GM12878 (cell line): ENCODE data around the gene SCN10A. TPM values are rescaled to one million over a fixed set of nuclear protein-coding genes. Genes with fewer than 3 reads are reported as not detected.
A peak's percentile ranks its signal among the peaks of the same experiment; 100 is the strongest.

ENCODE experiments used
- ATAC-seq: fragments of 200-7000 bp; cut with Tn5 transposase; 3 replicates; pipeline ENCODE4 v1.9.1; 2020; ENCODE audit warnings: mild to moderate bottlenecking, moderate library complexity
- BruUV-seq: library from RNA; stranded (reverse); fragments of 400-500 nt; replicated peaks from 2 replicates; lab custom pipeline; 2021; lab: Mats Ljungman, UMichigan
- CTCF ChIA-PET: fragments of 300-600 bp; sonication (Branson Sonifier 250); formaldehyde crosslinking; extraction: SDS; loops from one replicate; lab custom pipeline; 2021; ENCODE audit warnings: inconsistent platforms; lab: Yijun Ruan, JAX
- POLR2A ChIA-PET: fragments of 350-600 bp; formaldehyde crosslinking; extraction: SDS; loops from one replicate; lab custom pipeline; 2021; ENCODE audit warnings: inconsistent platforms; lab: Charles Lee
- RAD21 ChIA-PET: fragments of 300-600 bp; sonication (Branson Sonifier 250); formaldehyde crosslinking; loops from one replicate; lab custom pipeline; 2023; ENCODE audit warnings: antibody characterized with exemption; ENCODE audit not compliant: unreplicated experiment; lab: Charles Lee
- SMC1A ChIA-PET: fragments of 300-600 bp; sonication (Branson Sonifier 250); formaldehyde crosslinking; loops from one replicate; lab custom pipeline; 2023; ENCODE audit not compliant: unreplicated experiment, uncharacterized antibody; lab: Charles Lee
- DNase-seq: peaks from one replicate; pipeline ENCODE4 v3.0.0-alpha.2; 2011; ENCODE audit warnings: low read depth, low spot score
- FAIRE-seq: peaks from 3 replicates; lab custom pipeline; 2011; peaks lifted over from hg19 to GRCh38; lab: Jason Lieb, UNC
- H2AFZ ChIP-seq: 2 replicates; pipeline ENCODE4 v1.6.0; 2011; ENCODE audit warnings: low read depth, low read length, control low read depth; ENCODE audit not compliant: control insufficient read depth
- H3K27ac ChIP-seq: 2 replicates; pipeline ENCODE4 v1.5.1; 2011; ENCODE audit warnings: control low read depth; ENCODE audit not compliant: control insufficient read depth, insufficient read depth
- H3K27me3 ChIP-seq, 2 experiments: replicated peaks in 1 of 2; 2 replicates each; pipeline versions ENCODE4 v1.6.0 to v1.6.1; 2011; ENCODE audit warnings: low read length in 1 of 2; ENCODE audit not compliant: control insufficient read depth in 2 of 2, insufficient read depth in 2 of 2
- H3K36me3 ChIP-seq, 2 experiments: 2 replicates each; pipeline ENCODE4 v1.5.1; 2011; ENCODE audit warnings: low read length in 1 of 2; ENCODE audit not compliant: control insufficient read depth in 2 of 2, insufficient read depth in 2 of 2
- H3K4me1 ChIP-seq: 2 replicates; pipeline ENCODE4 v1.6.1; 2011; ENCODE audit warnings: mild to moderate bottlenecking, low read length, moderate library complexity, mixed read lengths; ENCODE audit not compliant: control insufficient read depth, insufficient read depth
- H3K4me2 ChIP-seq: 2 replicates; pipeline ENCODE4 v1.6.0; 2011; ENCODE audit warnings: control low read depth; ENCODE audit not compliant: control insufficient read depth, insufficient read depth
- H3K4me3 ChIP-seq: fragments of 200-600 bp; sonication (generic); 2 replicates; pipeline ENCODE4 v1.5.1; 2016
- H3K79me2 ChIP-seq: 2 replicates; pipeline ENCODE4 v1.6.0; 2011; ENCODE audit warnings: low read length; ENCODE audit not compliant: control insufficient read depth, insufficient read depth
- H3K9ac ChIP-seq: 2 replicates; pipeline ENCODE4 v1.8.0; 2011; ENCODE audit warnings: low read length, control low read depth, mixed read lengths; ENCODE audit not compliant: control insufficient read depth, insufficient read depth
- H3K9me3 ChIP-seq: replicated peaks from 3 replicates; pipeline ENCODE4 v1.5.1; 2011; ENCODE audit warnings: mild to moderate bottlenecking, low read length; ENCODE audit not compliant: control insufficient read depth, insufficient read depth
- H4K20me1 ChIP-seq: 2 replicates; pipeline ENCODE4 v1.6.0; 2011; ENCODE audit not compliant: control insufficient read depth, insufficient read depth
- EED ChIP-seq: sonication (generic); IDR thresholded peaks from 2 replicates; pipeline ENCODE4 v1.6.1; 2016; ENCODE audit warnings: antibody characterized with exemption, low read depth
- KDM1A ChIP-seq: fragments of 200-600 bp; sonication (generic); IDR thresholded peaks from 2 replicates; pipeline ENCODE4 v1.6.1; 2016; ENCODE audit warnings: borderline replicate concordance
- NR2C2 ChIP-seq: IDR thresholded peaks from 2 replicates; pipeline ENCODE4 v1.6.1; 2011; ENCODE audit warnings: borderline replicate concordance, low read depth; ENCODE audit not compliant: control insufficient read depth, insufficient read length
- SIX5 ChIP-seq: IDR thresholded peaks from 2 replicates; pipeline ENCODE4 v1.6.1; 2011; ENCODE audit warnings: mild to moderate bottlenecking, low read depth, low read length, moderate library complexity; ENCODE audit not compliant: severe bottlenecking
- SMAD1 ChIP-seq: fragments of 450-650 bp; IDR thresholded peaks from 2 replicates; pipeline ENCODE4 v1.6.1; 2018; ENCODE audit warnings: mild to moderate bottlenecking, low read depth; ENCODE audit not compliant: partially characterized antibody
- ZNF24 ChIP-seq: fragments of 450-650 bp; IDR thresholded peaks from 2 replicates; pipeline ENCODE4 v1.6.1; 2017; ENCODE audit warnings: antibody characterized with exemption, mild to moderate bottlenecking
- WGBS: methylation state at CpG from one replicate; pipeline ENCODE4 v1.1.6; 2016; ENCODE audit warnings: low lambda C conversion rate; ENCODE audit not compliant: insufficient replicate concordance, insufficient coverage; ENCODE audit errors: missing lambda C conversion rate; 5-methylcytosine and 5-hydroxymethylcytosine counted together
- in situ Hi-C: fragments of 300-500 bp; cut with MboI; formaldehyde crosslinking; loops from 9 replicates; pipeline ENCODE4 v1.14.3; 2018; ENCODE audit warnings: mixed read lengths
- intact Hi-C: fragments of 100-400 bp; cut with micrococcal nuclease; formaldehyde crosslinking; loops from one replicate; pipeline ENCODE4 v1.14.2; 2022; ENCODE audit not compliant: unreplicated experiment
- polyA plus RNA-seq, 11 experiments: library from polyadenylated mRNA; depleted of rRNA in 4 of 11; unstranded in 6 of 11; stranded (reverse) in 5 of 11; fragments of >200 nt; fragmentation: Nextera tagmentation in 4 of 11; fragmentation: Illumina TruSeq in 1 of 11; extraction: Ambion mirVana in 4 of 11; extraction: Trizol in 1 of 11; gene quantifications; 1 replicate in 1 of 11; 2 replicates in 10 of 11; pipeline versions ENCODE4 v1.2.1 to v1.2.3, GENCODE V29; 2011 to 2016; ENCODE audit warnings: inconsistent platforms in 2 of 11, missing spikeins in 2 of 11, low read depth in 1 of 11
- total RNA-seq, 4 experiments: library from RNA; depleted of rRNA in 3 of 4; stranded (reverse); fragments of >200 nt in 3 of 4; fragmentation: Illumina TruSeq in 1 of 4; extraction: Trizol in 1 of 4; gene quantifications; 2 replicates each; pipeline versions ENCODE4 v1.2.1 to v1.2.3, GENCODE V29; 2013 to 2021
- TF ChIP-seq, protein P1 (sequence below): IDR thresholded peaks from 2 replicates; pipeline ENCODE4 v1.6.1; 2012; ENCODE audit warnings: mild to moderate bottlenecking, low read depth, low read length
- TF ChIP-seq, protein P2 (sequence below): fragments of 450-650 bp; IDR thresholded peaks from 2 replicates; pipeline ENCODE4 v1.6.1; 2017; ENCODE audit warnings: antibody characterized with exemption, mild to moderate bottlenecking, moderate library complexity

SCN10A gene
- total and polyA plus RNA-seq, 10 of the 15 experiments (the other 5 are each of a cell fraction or from before 2014, with no cell fraction given): not detected

DNA sequence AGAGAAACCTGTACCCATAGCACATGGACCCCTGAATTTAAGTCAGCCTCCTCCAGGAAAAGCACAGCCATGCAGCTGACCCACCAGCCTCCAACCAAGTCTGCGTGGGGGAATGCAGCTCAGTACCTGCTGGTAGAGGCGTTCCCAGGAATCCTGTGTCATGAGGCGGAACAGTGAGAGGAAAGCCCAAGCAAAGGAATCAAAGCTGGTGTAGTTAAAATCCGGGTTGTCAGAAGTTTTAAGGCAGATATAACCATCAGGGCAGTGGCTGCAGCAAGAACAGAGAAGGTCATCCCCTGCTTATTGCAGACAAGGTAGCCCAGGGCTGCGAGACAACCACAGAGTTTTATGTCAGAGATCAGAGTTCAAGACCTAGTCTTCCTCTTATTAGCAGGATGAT is 59.1 kb downstream of the SCN10A start (continued):
- no peak for TF ChIP-seq ZNF24

DNA sequence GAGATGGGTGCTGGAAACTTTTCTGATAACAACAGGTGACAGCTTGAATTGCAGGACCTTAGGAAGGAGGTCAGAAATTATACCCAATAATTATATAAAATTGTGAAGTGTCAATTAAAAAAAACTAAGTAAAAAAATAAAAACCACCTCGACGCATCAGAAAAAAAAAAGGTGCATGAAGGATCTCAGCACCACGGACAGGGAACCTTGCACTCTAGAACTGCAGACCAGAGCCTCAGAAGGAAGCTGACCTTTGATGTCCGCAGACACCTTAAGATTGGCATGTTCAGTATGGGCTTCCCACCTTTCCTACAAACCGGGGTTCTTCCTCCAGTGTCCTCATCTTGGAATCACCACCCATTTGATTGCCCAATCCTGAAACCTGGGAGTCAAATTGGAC is 60.9 kb downstream of the SCN10A start:
- FAIRE-seq: no peak
- Histone ChIP-seq H3K4me1 (no peaks in the 10 kb centered on the region), H3K4me3 (no peak overlapping the region)

More for the DNA sequence above, 60.9 kb downstream of the SCN10A start:
- 53% methylated on average over 5 of the region's 5 CpGs for WGBS
- no peak overlapping the region for H3K9ac ChIP-seq
- BruUV-seq: no TSS peak
- no peak for DNase-seq
- in situ Hi-C loops: no loop called here
- H3K79me2 ChIP-seq: no peaks in the 10 kb centered on the region
- no peaks in the 10 kb centered on the region for H3K36me3 ChIP-seq
- H3K4me2 ChIP-seq: no peak overlapping the region
- ChIA-PET POLR2A (no interaction called here), CTCF (no interaction called here), RAD21 (no interaction called here), SMC1A (no interaction called here)
- no peaks in the 10 kb centered on the region for H4K20me1 ChIP-seq
- TF ChIP-seq SMAD1 (no peak), SIX5 (no peak), NR2C2 (no peak), KDM1A (no peak), EED (no peak)
- TF ChIP-seq, protein P1, sequence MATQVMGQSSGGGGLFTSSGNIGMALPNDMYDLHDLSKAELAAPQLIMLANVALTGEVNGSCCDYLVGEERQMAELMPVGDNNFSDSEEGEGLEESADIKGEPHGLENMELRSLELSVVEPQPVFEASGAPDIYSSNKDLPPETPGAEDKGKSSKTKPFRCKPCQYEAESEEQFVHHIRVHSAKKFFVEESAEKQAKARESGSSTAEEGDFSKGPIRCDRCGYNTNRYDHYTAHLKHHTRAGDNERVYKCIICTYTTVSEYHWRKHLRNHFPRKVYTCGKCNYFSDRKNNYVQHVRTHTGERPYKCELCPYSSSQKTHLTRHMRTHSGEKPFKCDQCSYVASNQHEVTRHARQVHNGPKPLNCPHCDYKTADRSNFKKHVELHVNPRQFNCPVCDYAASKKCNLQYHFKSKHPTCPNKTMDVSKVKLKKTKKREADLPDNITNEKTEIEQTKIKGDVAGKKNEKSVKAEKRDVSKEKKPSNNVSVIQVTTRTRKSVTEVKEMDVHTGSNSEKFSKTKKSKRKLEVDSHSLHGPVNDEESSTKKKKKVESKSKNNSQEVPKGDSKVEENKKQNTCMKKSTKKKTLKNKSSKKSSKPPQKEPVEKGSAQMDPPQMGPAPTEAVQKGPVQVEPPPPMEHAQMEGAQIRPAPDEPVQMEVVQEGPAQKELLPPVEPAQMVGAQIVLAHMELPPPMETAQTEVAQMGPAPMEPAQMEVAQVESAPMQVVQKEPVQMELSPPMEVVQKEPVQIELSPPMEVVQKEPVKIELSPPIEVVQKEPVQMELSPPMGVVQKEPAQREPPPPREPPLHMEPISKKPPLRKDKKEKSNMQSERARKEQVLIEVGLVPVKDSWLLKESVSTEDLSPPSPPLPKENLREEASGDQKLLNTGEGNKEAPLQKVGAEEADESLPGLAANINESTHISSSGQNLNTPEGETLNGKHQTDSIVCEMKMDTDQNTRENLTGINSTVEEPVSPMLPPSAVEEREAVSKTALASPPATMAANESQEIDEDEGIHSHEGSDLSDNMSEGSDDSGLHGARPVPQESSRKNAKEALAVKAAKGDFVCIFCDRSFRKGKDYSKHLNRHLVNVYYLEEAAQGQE: peak; percentile 63; the same call in 1 of the 2 replicates
- TF ChIP-seq, protein P2, sequence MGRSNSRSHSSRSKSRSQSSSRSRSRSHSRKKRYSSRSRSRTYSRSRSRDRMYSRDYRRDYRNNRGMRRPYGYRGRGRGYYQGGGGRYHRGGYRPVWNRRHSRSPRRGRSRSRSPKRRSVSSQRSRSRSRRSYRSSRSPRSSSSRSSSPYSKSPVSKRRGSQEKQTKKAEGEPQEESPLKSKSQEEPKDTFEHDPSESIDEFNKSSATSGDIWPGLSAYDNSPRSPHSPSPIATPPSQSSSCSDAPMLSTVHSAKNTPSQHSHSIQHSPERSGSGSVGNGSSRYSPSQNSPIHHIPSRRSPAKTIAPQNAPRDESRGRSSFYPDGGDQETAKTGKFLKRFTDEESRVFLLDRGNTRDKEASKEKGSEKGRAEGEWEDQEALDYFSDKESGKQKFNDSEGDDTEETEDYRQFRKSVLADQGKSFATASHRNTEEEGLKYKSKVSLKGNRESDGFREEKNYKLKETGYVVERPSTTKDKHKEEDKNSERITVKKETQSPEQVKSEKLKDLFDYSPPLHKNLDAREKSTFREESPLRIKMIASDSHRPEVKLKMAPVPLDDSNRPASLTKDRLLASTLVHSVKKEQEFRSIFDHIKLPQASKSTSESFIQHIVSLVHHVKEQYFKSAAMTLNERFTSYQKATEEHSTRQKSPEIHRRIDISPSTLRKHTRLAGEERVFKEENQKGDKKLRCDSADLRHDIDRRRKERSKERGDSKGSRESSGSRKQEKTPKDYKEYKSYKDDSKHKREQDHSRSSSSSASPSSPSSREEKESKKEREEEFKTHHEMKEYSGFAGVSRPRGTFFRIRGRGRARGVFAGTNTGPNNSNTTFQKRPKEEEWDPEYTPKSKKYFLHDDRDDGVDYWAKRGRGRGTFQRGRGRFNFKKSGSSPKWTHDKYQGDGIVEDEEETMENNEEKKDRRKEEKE: no peak
- intact Hi-C loops: no loop called here
- H2AFZ ChIP-seq: no peak overlapping the region
- H3K27ac ChIP-seq: no peak overlapping the region
- no peaks in the 10 kb centered on the region; a peak in 1 of 4 replicates for H3K27me3 ChIP-seq
- H3K9me3 ChIP-seq: no peaks in the 10 kb centered on the region
- no peak for ATAC-seq
